GM12801 (cell line): Measurements from ENCODE around the gene FRRS1.

Source experiments
- TF ChIP-seq, protein P1 (sequence below): IDR thresholded peaks from one replicate; pipeline ENCODE4 v1.5.1; 2011; ENCODE audit warnings: control low read depth; ENCODE audit not compliant: insufficient read length; ENCODE audit errors: extremely low read depth

The FRRS1 gene

GRCh38 chr1:99789715-99790114 lies 23.3 kb upstream of the FRRS1 start:
- TF ChIP-seq, protein P1, sequence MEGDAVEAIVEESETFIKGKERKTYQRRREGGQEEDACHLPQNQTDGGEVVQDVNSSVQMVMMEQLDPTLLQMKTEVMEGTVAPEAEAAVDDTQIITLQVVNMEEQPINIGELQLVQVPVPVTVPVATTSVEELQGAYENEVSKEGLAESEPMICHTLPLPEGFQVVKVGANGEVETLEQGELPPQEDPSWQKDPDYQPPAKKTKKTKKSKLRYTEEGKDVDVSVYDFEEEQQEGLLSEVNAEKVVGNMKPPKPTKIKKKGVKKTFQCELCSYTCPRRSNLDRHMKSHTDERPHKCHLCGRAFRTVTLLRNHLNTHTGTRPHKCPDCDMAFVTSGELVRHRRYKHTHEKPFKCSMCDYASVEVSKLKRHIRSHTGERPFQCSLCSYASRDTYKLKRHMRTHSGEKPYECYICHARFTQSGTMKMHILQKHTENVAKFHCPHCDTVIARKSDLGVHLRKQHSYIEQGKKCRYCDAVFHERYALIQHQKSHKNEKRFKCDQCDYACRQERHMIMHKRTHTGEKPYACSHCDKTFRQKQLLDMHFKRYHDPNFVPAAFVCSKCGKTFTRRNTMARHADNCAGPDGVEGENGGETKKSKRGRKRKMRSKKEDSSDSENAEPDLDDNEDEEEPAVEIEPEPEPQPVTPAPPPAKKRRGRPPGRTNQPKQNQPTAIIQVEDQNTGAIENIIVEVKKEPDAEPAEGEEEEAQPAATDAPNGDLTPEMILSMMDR: no peak

- TF ChIP-seq, protein P1: no peak
Measured at GRCh38 chr1:99788896-99789295, 22.5 kb upstream of the FRRS1 start.

DNA sequence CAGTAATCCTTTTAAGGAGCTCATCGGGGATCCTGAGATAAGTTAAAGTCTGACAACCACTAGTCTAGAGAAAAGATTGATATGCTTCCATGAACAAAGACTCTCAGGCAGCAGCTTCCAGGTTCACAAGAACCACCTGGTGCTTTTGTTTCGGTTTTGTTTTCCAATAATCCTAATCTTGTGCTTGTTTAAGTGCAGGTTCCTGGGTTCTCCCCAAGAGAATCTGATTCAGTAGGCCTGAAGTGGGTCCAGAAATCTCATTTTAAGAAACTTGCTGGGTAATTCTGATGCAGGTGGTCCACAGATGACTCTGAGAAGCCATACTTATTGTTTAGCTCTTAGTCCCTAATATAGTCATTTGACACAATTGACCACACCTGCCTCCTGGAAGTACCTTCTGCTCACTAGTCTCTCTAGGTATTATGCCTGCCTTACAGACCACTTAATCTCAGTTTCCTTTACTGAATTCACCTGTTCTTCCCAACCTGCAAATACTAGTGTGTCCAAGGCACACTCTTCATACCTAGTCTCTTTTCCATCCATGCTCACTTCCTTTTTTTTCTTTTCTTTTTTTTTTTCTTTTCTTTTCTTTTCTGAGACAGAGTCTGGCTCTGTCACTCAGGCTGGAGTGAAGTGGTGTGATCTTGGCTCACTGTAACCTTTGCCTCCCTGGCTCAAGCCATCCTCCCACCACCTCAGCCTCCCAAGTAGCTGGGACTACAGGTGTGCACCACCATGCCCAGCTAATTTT lies 20.5 kb upstream of the FRRS1 start:
- TF ChIP-seq, protein P1: no peak

DNA sequence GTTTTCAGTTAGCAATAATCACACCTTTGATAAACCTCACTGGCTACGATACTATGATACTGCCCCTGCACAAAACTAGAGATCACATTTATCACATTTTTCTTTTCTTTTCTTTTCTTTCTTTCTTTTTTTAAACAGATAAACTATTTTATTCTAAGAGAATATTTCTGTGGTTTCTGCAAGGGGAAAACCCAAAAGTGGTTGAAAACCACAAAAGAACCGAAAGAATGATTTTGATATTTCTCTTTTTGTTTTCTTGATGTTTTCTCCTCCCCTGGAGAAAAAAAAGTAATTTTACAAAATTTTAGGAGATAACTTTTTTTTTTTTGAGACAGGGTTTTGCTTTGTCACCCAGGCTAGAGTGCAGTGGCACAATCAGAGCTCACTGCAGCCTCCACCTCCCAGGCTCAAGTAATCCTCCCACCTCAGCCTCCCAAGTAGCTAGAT lies 18.4 kb upstream of the FRRS1 start:
- TF ChIP-seq, protein P1: no peak

DNA sequence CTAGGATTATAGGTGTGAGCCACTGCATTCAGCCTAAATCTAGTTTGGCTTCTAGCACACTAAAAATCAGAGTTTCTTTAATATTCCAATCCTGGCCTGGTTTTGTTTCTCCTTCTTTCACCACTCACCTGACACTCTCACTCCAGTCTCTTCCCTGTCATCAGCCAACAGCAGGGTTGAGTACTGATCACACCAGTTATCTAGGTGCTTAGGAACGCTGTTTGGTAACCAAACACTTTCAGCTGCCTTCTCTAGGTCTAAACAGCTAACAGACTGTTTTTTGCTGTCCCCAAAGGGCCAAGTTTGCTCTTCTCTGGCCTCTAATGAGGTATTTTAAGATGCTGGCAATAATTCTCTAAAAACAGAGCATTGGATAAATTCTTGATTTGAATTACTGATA lies 17.7 kb upstream of the FRRS1 start:
- TF ChIP-seq, protein P1: no peak

DNA sequence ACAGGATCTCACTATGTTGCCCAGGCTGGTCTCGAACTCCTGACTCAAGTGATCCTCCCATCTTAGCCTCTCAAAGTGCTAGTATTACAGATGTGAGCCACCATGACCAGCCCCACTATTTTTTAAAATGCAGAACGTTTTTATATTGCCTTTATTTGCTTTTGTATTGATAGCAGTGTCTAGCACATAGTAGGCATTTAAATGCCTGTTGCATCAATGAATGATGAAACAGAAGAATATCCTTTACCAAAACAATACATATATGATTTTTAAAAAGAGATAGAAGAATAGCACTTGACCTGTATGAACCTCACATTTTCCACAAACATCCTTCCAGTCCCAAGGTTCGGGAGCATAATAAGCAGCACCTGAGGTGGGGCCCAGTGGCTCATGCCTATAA lies 16.5 kb upstream of the FRRS1 start:
- TF ChIP-seq, protein P1: no peak

- TF ChIP-seq, protein P1: no peak
Measured at GRCh38 chr1:99782397-99782796, 16.0 kb upstream of the FRRS1 start.
